ENCODE results near the gene CARD14.

DNA sequence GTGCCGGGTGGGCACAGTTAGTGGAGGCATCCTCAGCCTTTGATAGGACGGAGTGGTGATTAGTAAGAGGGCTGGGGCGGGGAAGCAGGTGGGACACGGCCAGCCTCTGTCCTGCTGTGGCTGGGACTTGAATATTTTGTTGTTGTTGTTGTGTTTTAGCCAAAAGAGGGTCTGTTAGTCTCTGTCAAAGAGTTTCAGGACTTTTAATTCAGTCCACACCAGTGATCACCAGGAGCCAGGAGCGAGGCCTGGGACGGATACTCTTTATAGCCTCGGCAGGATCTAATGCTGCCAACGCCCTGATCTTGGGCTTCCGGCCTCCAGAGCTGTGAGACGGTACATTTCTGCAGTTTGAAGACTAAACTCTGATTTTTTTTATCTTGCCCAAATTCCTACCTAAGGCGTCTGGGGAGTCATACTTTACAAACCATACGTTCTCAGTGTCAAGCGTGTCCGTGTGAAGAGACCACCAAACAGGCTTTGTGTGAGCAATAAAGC lies 87.9 kb downstream of the CARD14 start:
- TF ChIP-seq, protein P1, sequence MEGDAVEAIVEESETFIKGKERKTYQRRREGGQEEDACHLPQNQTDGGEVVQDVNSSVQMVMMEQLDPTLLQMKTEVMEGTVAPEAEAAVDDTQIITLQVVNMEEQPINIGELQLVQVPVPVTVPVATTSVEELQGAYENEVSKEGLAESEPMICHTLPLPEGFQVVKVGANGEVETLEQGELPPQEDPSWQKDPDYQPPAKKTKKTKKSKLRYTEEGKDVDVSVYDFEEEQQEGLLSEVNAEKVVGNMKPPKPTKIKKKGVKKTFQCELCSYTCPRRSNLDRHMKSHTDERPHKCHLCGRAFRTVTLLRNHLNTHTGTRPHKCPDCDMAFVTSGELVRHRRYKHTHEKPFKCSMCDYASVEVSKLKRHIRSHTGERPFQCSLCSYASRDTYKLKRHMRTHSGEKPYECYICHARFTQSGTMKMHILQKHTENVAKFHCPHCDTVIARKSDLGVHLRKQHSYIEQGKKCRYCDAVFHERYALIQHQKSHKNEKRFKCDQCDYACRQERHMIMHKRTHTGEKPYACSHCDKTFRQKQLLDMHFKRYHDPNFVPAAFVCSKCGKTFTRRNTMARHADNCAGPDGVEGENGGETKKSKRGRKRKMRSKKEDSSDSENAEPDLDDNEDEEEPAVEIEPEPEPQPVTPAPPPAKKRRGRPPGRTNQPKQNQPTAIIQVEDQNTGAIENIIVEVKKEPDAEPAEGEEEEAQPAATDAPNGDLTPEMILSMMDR (optimal IDR thresholded peaks at IDR 0.05 in 1 of 3, IDR thresholded peaks at IDR 0.05 in 1 of 3, conservative IDR thresholded peaks at IDR 0.05 in 1 of 3; ENCODE audit: extremely low read depth in 1 of 3, insufficient read depth in 2 of 3, low read length in 3 of 3): no peak
- TF ChIP-seq EZH2 (IDR thresholded peaks at IDR 0.05; ENCODE audit: low read length): no peak

Data from keratinocyte (primary cell).